ENCODE measurements around the gene TSPYL4.

Gene TSPYL4

DNA sequence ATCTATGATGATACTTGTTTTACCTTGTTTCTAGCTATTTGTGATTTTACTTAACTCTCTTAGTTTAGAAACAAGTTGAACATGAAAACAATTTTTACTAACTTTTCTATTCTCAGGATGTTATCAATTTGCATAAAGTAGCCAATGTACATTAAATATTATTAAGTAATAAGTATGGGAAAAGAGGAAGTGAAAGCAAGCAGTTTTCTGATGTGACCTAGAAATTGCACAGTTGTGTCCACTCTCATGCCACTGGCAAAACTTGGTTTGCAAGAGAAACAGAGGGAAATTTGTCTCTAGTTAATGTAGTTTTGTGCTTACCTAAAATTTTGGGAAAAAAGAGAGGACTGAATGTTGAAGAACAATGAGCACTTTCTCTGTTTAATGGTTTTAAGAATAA is 45.1 kb upstream of the TSPYL4 start:
- Histone ChIP-seq H3K9me3 (ENCODE audit: insufficient read depth, low read depth, low read length) (peaks cover 6% of the 10 kb centered on the region; the same call in 1 of the 2 replicates), H3K4me3 (ENCODE audit: low read length, poor library complexity, severe bottlenecking) (no peak overlapping the region), H3K79me2 (ENCODE audit: insufficient read depth, low read length) (no peaks in the 10 kb centered on the region), H3K27me3 (ENCODE audit: insufficient read depth, low read length, poor library complexity, severe bottlenecking) (no peaks in the 10 kb centered on the region), H4K20me1 (ENCODE audit: insufficient read depth, low read length, poor library complexity, severe bottlenecking) (no peaks in the 10 kb centered on the region), H3K9ac (ENCODE audit: low read depth, low read length, poor library complexity, severe bottlenecking) (no peak overlapping the region), H3K4me1 (ENCODE audit: insufficient read depth, low read length, poor library complexity, severe bottlenecking) (no peaks in the 10 kb centered on the region), H2AFZ (ENCODE audit: low read length) (no peak overlapping the region), H3K36me3 (ENCODE audit: insufficient read depth, low read length) (no peaks in the 10 kb centered on the region), H3K4me2 (ENCODE audit: low read depth, low read length, poor library complexity, severe bottlenecking) (no peak overlapping the region), H3F3A (ENCODE audit: low read depth) (no peaks in the 10 kb centered on the region), H3K9me2 (replicated peaks; ENCODE audit: low read depth, low read length) (no peaks in the 10 kb centered on the region)
- TF ChIP-seq CTCF (conservative IDR thresholded peaks at IDR 0.05; ENCODE audit: low read length) (no peak), EZH2phosphoT487 (IDR thresholded peaks at IDR 0.05; ENCODE audit: borderline replicate concordance) (no peak)

DNA sequence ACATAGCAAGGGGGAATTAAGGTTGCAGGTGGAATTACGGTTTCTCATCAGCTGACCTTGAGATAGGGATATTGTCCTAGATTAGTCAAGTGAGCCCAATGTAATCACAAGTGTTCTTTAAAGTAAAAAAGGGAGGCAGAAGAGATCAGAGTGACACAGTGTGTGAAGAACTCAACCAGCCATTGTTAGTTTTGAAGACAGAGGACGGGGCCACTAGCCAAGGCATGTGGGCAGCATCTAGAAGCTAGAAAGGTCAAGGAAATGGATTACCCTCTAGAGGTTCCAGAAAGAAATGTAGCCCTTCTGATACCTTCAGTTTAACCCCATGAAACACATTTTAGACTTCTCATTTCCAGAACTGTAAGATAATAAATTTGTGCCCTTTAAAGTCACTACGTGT is 44.4 kb upstream of the TSPYL4 start:
- Histone ChIP-seq H3K36me3 (ENCODE audit: insufficient read depth, low read length) (no peaks in the 10 kb centered on the region), H3K4me3 (ENCODE audit: low read length, poor library complexity, severe bottlenecking) (no peak overlapping the region), H3K79me2 (ENCODE audit: insufficient read depth, low read length) (no peaks in the 10 kb centered on the region), H3K9ac (ENCODE audit: low read depth, low read length, poor library complexity, severe bottlenecking) (no peak overlapping the region), H2AFZ (ENCODE audit: low read length) (no peak overlapping the region), H3K4me1 (ENCODE audit: insufficient read depth, low read length, poor library complexity, severe bottlenecking) (no peaks in the 10 kb centered on the region), H3K4me2 (ENCODE audit: low read depth, low read length, poor library complexity, severe bottlenecking) (no peak overlapping the region), H3F3A (ENCODE audit: low read depth) (no peaks in the 10 kb centered on the region), H3K9me3 (ENCODE audit: insufficient read depth, low read depth, low read length) (peaks cover 6% of the 10 kb centered on the region; the same call in 1 of the 2 replicates), H3K27me3 (ENCODE audit: insufficient read depth, low read length, poor library complexity, severe bottlenecking) (no peaks in the 10 kb centered on the region), H3K9me2 (replicated peaks; ENCODE audit: low read depth, low read length) (no peaks in the 10 kb centered on the region), H4K20me1 (ENCODE audit: insufficient read depth, low read length, poor library complexity, severe bottlenecking) (no peaks in the 10 kb centered on the region)
- TF ChIP-seq EZH2phosphoT487 (IDR thresholded peaks at IDR 0.05; ENCODE audit: borderline replicate concordance) (no peak), CTCF (conservative IDR thresholded peaks at IDR 0.05; ENCODE audit: low read length) (no peak)

DNA sequence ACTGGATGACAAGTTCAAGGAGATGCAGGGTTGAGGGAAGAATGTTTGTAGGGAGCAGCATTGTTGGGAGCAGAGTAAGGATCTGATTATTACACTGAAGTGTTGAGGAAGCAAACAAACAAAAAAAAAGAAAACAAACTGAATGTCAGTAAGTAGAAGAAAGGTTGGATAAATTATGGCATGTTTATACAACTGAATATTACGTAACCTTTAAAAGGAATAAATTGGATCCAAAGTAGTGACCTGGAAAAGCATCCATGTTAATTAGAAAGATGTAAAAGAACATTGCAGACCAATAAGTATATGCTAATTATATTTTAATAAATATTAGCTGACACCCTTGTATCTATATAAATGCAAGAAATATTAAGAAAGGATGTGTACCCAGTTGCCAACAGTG is 38.7 kb upstream of the TSPYL4 start:
- H3K79me2 ChIP-seq (ENCODE audit: insufficient read depth, low read length): no peaks in the 10 kb centered on the region
- no peaks in the 10 kb centered on the region for H3K9me3 ChIP-seq (ENCODE audit: insufficient read depth, low read depth, low read length)
- no peaks in the 10 kb centered on the region for H3K4me1 ChIP-seq (ENCODE audit: insufficient read depth, low read length, poor library complexity, severe bottlenecking)
- no peaks in the 10 kb centered on the region for H3K9me2 ChIP-seq (replicated peaks; ENCODE audit: low read depth, low read length)
- no peak overlapping the region for H3K9ac ChIP-seq (ENCODE audit: low read depth, low read length, poor library complexity, severe bottlenecking)
- H3K36me3 ChIP-seq (ENCODE audit: insufficient read depth, low read length): no peaks in the 10 kb centered on the region
- no peaks in the 10 kb centered on the region for H3K27me3 ChIP-seq (ENCODE audit: insufficient read depth, low read length, poor library complexity, severe bottlenecking)
- no peak overlapping the region for H3K4me2 ChIP-seq (ENCODE audit: low read depth, low read length, poor library complexity, severe bottlenecking)
- TF ChIP-seq EZH2phosphoT487 (IDR thresholded peaks at IDR 0.05; ENCODE audit: borderline replicate concordance): no peak
- TF ChIP-seq CTCF (conservative IDR thresholded peaks at IDR 0.05; ENCODE audit: low read length): no peak
- no peaks in the 10 kb centered on the region for H4K20me1 ChIP-seq (ENCODE audit: insufficient read depth, low read length, poor library complexity, severe bottlenecking)
- no peaks in the 10 kb centered on the region for H3F3A ChIP-seq (ENCODE audit: low read depth)
- no peak overlapping the region for H2AFZ ChIP-seq (ENCODE audit: low read length)
- no peak overlapping the region for H3K4me3 ChIP-seq (ENCODE audit: low read length, poor library complexity, severe bottlenecking)

All from Loucy (cell line).